Kidney (tissue), 14 donors: ENCODE results near the gene ARHGEF11. TPM values are rescaled to one million over a fixed set of nuclear protein-coding genes. Genes with fewer than 3 reads are reported as not detected.
"Not testable (repeated sequence)": the region's sequence is repeated elsewhere in the genome, so short reads cannot be mapped to it uniquely, and the experiment has no call there.

Experiments used
- DNase-seq, 5 donors: peaks; one replicate each; pipeline ENCODE4 v3.0.0-alpha.2; 2013 to 2020
- FAIRE-seq: peaks from 2 replicates; lab custom pipeline; 2012; peaks lifted over from hg19 to GRCh38; lab: Jason Lieb, UNC
- H3K27ac ChIP-seq, 2 donors: one replicate each; pipeline ENCODE4 v1.7.0; 2013; ENCODE audit warnings: low read depth in 2 of 2, low read length in 2 of 2, inconsistent platforms in 1 of 2
- H3K27me3 ChIP-seq: one replicate; pipeline ENCODE4 v1.7.1; 2013; ENCODE audit warnings: low read length, inconsistent platforms; ENCODE audit not compliant: control insufficient read depth, insufficient read depth
- H3K36me3 ChIP-seq, 3 donors: one replicate each; pipeline versions ENCODE4 v1.7.0 to v1.7.1; 2013; ENCODE audit warnings: low read length in 3 of 3, control low read depth in 1 of 3, inconsistent platforms in 1 of 3; ENCODE audit not compliant: insufficient read depth in 3 of 3, control insufficient read depth in 2 of 3
- H3K4me1 ChIP-seq, 3 donors: one replicate each; pipeline versions ENCODE4 v1.7.0 to v1.7.1; 2013; ENCODE audit warnings: low read length in 3 of 3, inconsistent platforms in 1 of 3, low read depth in 1 of 3; ENCODE audit not compliant: control insufficient read depth in 2 of 3, insufficient read depth in 2 of 3
- H3K4me3 ChIP-seq, 3 donors: one replicate each; pipeline versions ENCODE4 v1.7.0 to v1.8.1; 2013; ENCODE audit warnings: low read length in 3 of 3, control low read depth in 1 of 3, inconsistent platforms in 1 of 3
- H3K9ac ChIP-seq, 3 donors: one replicate each; pipeline versions ENCODE4 v1.7.0 to v1.7.1; 2013; ENCODE audit warnings: low read length in 3 of 3, control low read depth in 1 of 3, inconsistent platforms in 1 of 3
- H3K9me3 ChIP-seq, 3 donors: one replicate each; pipeline versions ENCODE4 v1.7.0 to v1.7.1; 2013; ENCODE audit warnings: low read length in 3 of 3, control low read depth in 1 of 3, inconsistent platforms in 1 of 3; ENCODE audit not compliant: control insufficient read depth in 2 of 3, insufficient read depth in 1 of 3
- CTCF ChIP-seq: IDR thresholded peaks from 3 replicates; pipeline ENCODE4 v1.5.1; 2012; ENCODE audit warnings: mild to moderate bottlenecking, moderate library complexity, borderline replicate concordance; ENCODE audit not compliant: insufficient read depth; ENCODE audit errors: extremely low read depth
- intact Hi-C: fragments of 100-400 bp; cut with DNase I; formaldehyde crosslinking; loops from one replicate; pipeline ENCODE4 v1.11.1; 2022
- polyA plus RNA-seq: library from polyadenylated mRNA; stranded (reverse); fragments of 350-450 nt; fragmentation: Illumina TruSeq; extraction: RNeasy Lipid Tissue Mini Kit (QIAGEN cat#74804); gene quantifications from one replicate; pipeline ENCODE4 v1.2.3, GENCODE V29; 2014; ENCODE audit warnings: low read depth, low replicate concordance; ENCODE audit not compliant: insufficient read depth
- total RNA-seq: library from RNA; stranded (reverse); fragmentation: NEBNext Ultra II Directional; extraction: Animal tissue kit (Norgen Biotek cat#: 25700); gene quantifications from one replicate; pipeline ENCODE4 v1.2.1, GENCODE V29; 2021
- donor health status: control.
- donor health status: control.
- donor health status: control.
- donor health status: control.
- donor health status: control.
- donor health status: DM: yes; HTN: yes; CAD: no.
- donor health status: Normal renal cell carcinoma (clear cell type).

Gene ARHGEF11
- total and polyA plus RNA-seq, 2 donors from 2014 or later = 8.8 to 36.4 TPM

DNA sequence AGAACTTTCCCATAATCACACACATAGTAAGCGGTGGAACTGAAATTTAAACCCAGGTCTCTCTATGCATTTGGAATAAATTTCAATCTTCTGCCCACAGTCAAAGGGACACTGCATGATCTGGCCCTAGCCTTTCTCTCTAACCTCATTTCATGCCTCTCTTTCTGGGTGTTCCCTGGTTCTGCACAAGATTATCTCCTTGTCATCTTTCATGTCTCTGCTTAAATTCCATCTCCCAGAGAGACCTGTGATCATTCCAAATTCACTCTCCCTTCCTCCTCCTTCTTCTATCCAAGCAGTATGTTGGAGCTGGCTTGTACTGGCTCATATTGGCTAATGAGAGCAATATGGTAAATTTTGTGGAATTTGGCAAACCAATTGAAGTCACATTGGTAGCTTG lies 31.9 kb upstream of the ARHGEF11 start:
- intact Hi-C loops = no loop called here
- H3K27ac ChIP-seq = no peak overlapping the region
- no peak for TF ChIP-seq CTCF
- H3K27me3 ChIP-seq = no peaks in the 10 kb centered on the region
- H3K9me3 ChIP-seq = no peaks in the 10 kb centered on the region
- H3K4me1 ChIP-seq = peaks cover 0 to 2% (median 0%) of the 10 kb centered on the region in 3 donors
- no peak for FAIRE-seq
- H3K36me3 ChIP-seq = no peaks in the 10 kb centered on the region
- DNase-seq = no peak
- H3K4me3 ChIP-seq = no peak overlapping the region
- no peak overlapping the region for H3K9ac ChIP-seq

GRCh38 chr1:157073944-157074685 lies 28.6 kb upstream of the ARHGEF11 start:
- Histone ChIP-seq H3K9me3 (no peaks in the 10 kb centered on the region), H3K27ac (no peak overlapping the region), H3K27me3 (no peaks in the 10 kb centered on the region), H3K4me3 (no peak overlapping the region), H3K9ac (no peak overlapping the region), H3K36me3 (no peaks in the 10 kb centered on the region), H3K4me1 (peaks cover 0 to 2% (median 0%) of the 10 kb centered on the region in 3 donors)
- DNase-seq (peak; percentile 77 to 87 (median 79)), FAIRE-seq (no peak)
- intact Hi-C loops = no loop called here
- TF ChIP-seq CTCF = peak; percentile 57

DNA sequence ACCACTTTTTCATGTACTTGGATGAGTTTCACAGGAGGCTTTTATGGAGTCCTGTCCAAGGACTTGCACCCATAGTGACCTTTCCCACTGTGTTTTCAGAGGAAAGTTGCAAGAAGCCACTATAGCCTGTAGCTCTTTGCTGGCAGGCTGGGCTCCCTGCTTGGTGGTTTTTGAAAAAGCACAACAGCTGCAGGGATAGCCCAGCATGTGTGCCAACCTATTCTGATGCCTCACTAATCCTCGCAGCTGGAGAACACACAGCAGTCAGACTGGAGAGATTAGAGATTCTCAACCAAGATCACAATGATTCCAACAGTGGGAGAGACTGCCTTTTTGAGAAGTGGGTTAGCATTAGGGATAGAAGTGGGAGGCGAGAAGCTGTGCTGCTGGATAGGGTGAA lies 24.1 kb upstream of the ARHGEF11 start:
- Histone ChIP-seq H3K27me3 (no peaks in the 10 kb centered on the region), H3K4me3 (no peak overlapping the region), H3K4me1 (peaks cover 0 to 2% (median 0%) of the 10 kb centered on the region in 3 donors), H3K9me3 (no peaks in the 10 kb centered on the region), H3K9ac (no peak overlapping the region), H3K36me3 (no peaks in the 10 kb centered on the region), H3K27ac (no peak overlapping the region)
- intact Hi-C loops = no loop called here
- no peak for TF ChIP-seq CTCF
- FAIRE-seq = no peak
- DNase-seq = no peak

DNA sequence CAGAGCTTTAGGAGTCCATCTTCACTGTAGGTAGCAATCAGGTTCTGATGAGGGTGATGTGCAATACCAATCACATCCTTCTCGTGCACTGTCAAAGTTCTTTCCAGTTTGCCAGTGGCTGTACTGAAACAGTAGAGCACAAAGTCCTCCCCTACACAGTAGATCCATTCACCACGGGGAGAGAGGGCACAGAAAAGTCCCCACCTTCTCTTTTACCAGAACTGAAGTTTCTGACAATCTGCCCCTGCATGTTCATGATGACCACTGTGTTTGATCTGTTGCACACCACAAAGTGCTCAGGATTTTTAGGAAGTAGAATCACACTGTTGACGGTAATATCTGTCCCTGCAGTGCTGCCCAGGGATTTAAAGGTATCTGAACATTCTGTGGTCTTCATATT lies 13.7 kb upstream of the ARHGEF11 start:
- H3K9ac ChIP-seq, FAIRE-seq, H3K27ac ChIP-seq, H3K36me3 ChIP-seq, intact Hi-C loops, H3K9me3 ChIP-seq, DNase-seq, H3K27me3 ChIP-seq, H3K4me3 ChIP-seq, H3K4me1 ChIP-seq: not testable (repeated sequence)
